A673 (cell line): ENCODE results near the gene CACNA1A.

Experiments
- EZH2 ChIP-seq: fragments of 200-600 bp; sonication (generic); IDR thresholded peaks from 2 replicates; pipeline ENCODE4 v1.6.1; 2017; ENCODE audit warnings: borderline replicate concordance, low read depth, mild to moderate bottlenecking, mixed read lengths, antibody characterized with exemption, low read length; ENCODE audit not compliant: poor library complexity, severe bottlenecking
- TF ChIP-seq, protein P1 (sequence below): fragments of 300-800, 200-600 bp; sonication (generic); conservative IDR thresholded peaks from 2 replicates; pipeline ENCODE4 v1.5.1; 2017; ENCODE audit warnings: low read depth, mild to moderate bottlenecking, antibody characterized with exemption, low read length, moderate library complexity, mixed read lengths

DNA sequence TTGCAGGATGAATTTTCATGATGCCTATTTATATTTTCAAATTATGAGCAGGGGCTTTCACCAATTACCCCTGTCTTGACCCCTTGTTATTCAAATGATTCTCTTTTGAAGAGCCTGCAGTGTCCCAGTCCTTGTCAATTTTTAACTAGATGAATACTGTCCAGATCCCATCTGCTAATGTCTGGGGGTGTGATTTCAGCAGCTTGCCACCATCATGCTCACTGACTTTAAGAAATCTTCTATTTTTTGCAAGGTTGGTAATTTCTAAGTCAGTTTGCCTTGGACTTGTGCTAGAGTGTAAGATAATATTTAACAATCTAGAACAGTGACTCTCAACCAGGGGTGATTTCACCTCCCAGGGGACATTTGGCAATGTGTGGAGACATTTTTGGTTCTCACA lies 106.0 kb downstream of the CACNA1A start:
- TF ChIP-seq, protein P1, sequence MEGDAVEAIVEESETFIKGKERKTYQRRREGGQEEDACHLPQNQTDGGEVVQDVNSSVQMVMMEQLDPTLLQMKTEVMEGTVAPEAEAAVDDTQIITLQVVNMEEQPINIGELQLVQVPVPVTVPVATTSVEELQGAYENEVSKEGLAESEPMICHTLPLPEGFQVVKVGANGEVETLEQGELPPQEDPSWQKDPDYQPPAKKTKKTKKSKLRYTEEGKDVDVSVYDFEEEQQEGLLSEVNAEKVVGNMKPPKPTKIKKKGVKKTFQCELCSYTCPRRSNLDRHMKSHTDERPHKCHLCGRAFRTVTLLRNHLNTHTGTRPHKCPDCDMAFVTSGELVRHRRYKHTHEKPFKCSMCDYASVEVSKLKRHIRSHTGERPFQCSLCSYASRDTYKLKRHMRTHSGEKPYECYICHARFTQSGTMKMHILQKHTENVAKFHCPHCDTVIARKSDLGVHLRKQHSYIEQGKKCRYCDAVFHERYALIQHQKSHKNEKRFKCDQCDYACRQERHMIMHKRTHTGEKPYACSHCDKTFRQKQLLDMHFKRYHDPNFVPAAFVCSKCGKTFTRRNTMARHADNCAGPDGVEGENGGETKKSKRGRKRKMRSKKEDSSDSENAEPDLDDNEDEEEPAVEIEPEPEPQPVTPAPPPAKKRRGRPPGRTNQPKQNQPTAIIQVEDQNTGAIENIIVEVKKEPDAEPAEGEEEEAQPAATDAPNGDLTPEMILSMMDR, result no peak
- no peak for TF ChIP-seq EZH2
